GM20000 (cell line): ENCODE data around the gene LMTK3.
"Not testable (repeated sequence)": the region's sequence is repeated elsewhere in the genome, so short reads cannot be mapped to it uniquely, and the experiment has no call there.

Source experiments
- DNase-seq: peaks from one replicate; pipeline ENCODE4 v3.0.0; 2012; ENCODE audit warnings: low spot score
- CTCF ChIP-seq: IDR thresholded peaks from 2 replicates; pipeline ENCODE4 v1.5.1; 2012; ENCODE audit warnings: mild to moderate bottlenecking, control low read depth; ENCODE audit errors: extremely low read depth, missing control alignments

LMTK3 gene

GRCh38 chr19:48489608-48490216, 21.9 kb downstream of the LMTK3 start:
- DNase-seq, result peak; percentile 90
- TF ChIP-seq CTCF, result peak; percentile 95

- DNase-seq, result not testable (repeated sequence)
Measured at GRCh38 chr19:48488478-48488877, 23.2 kb downstream of the LMTK3 start.

GRCh38 chr19:48487948-48488347, 23.7 kb downstream of the LMTK3 start:
- DNase-seq, result no peak

GRCh38 chr19:48487544-48487943, 24.1 kb downstream of the LMTK3 start:
- no peak for TF ChIP-seq CTCF
- DNase-seq, result no peak

More at GRCh38 chr19:48487948-48488347, 23.7 kb downstream of the LMTK3 start:
- TF ChIP-seq CTCF, result no peak

- not testable (repeated sequence) for DNase-seq
Measured at GRCh38 chr19:48486706-48487105, 24.9 kb downstream of the LMTK3 start.

GRCh38 chr19:48484931-48485612, 26.6 kb downstream of the LMTK3 start:
- no peak for TF ChIP-seq CTCF
- no peak for DNase-seq

- no peak for TF ChIP-seq CTCF
- no peak for DNase-seq
Measured at GRCh38 chr19:48484247-48484893, 27.3 kb downstream of the LMTK3 start.

GRCh38 chr19:48483301-48483700, 28.3 kb downstream of the LMTK3 start:
- DNase-seq, result no peak
- TF ChIP-seq CTCF, result no peak
